ENCODE results near the gene FBXL20. TPM values are rescaled to one million over a fixed set of nuclear protein-coding genes. Genes with fewer than 3 reads are reported as not detected.

FBXL20 gene
- total RNA-seq, 1 donor from 2014 or later = 14.1 TPM

GRCh38 chr17:39402244-39402889 is 941 bp upstream of the FBXL20 start:
- TF ChIP-seq CTCF (IDR thresholded peaks at IDR 0.05) = no peak
- DNase-seq = peak; percentile 80
- ATAC-seq (ENCODE audit: low read depth) = peak; percentile 71
- intact Hi-C loops (cut with micrococcal nuclease) = loop anchor here (1.0 to 5.0 kb wide), 5 partner anchors 48 to 535 kb away; partner anchors contain the start of genes CDK12 and MED1
- no peaks in the 10 kb centered on the region for H3K9me3 Mint-ChIP-seq
- no peaks in the 10 kb centered on the region for H3K27me3 Mint-ChIP-seq
- peaks cover 17% of the 10 kb centered on the region for H3K36me3 Mint-ChIP-seq (ENCODE audit: low read depth)
- H3K4me3 Mint-ChIP-seq = peak overlapping the region; percentile 98
- ChIA-PET POLR2A (interaction anchor here (0.5 to 2.5 kb wide), 11 partner anchors 14 to 533 kb away, joined by 3 to 21 read pairs (median 4); partner anchors contain the start of genes CDK12, LASP1, MED1 and RPL19), CTCF (interaction anchor here (0.7 kb wide), 1 partner anchor 231 kb away, joined by 3 read pairs; no protein-coding TSS in a partner anchor)
- peaks cover 20% of the 10 kb centered on the region for H3K4me1 Mint-ChIP-seq
- H3K27ac Mint-ChIP-seq = peak overlapping the region; percentile 96

DNA sequence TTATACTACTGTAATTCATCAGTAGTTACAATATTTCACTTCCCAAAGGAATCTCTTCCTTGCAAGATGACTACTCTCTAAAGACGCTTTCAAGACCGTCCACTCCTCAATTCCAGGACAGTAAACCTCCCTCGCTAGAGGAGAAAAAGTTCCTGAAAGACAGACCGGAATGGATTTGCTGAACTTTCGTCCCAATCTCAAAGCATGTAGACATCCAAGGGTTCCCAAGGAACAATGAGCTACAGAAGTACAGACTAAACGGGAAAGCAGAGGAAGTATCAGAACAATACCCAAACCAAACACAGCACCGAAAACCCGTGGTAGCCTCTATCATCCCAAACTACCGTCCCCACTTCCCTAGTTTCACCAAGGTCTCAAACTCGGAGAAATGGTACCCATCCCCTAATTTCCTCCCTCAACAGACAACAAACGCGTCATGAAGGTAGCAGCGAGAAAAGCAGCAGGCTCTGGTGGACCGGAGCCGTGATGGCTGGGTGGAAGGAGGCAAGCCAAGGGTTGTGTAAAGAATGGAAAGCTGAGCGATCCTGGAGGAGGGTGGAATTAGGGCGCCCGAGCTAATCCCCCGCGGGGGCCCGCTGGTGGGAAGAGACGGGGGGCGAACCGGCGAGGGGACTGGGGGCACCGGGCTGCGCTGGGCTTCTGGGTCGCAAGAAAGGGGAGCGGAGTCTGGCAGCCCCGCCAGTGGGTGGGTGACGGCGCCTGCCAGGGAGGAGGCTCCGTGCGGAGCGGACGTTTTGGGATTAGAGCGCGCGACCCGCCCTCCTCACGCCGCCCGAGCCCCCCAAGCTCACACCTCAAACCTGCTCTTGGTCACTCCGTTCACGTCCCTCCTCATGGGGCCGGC is 647 bp downstream of the FBXL20 start:
- peaks cover 20% of the 10 kb centered on the region for H3K4me1 Mint-ChIP-seq
- intact Hi-C loops (cut with micrococcal nuclease) = loop anchor here (2.0 to 5.0 kb wide), 4 partner anchors 93 to 533 kb away; partner anchors contain the start of gene RPL19
- ChIA-PET POLR2A (interaction anchor here (0.5 to 2.5 kb wide), 13 partner anchors 13 to 591 kb away, joined by 3 to 21 read pairs (median 6); partner anchors contain the start of genes CDK12, LASP1, MED1 and RPL19), CTCF (no interaction called here)
- no peaks in the 10 kb centered on the region for H3K27me3 Mint-ChIP-seq
- peak overlapping the region; percentile 85 for H3K27ac Mint-ChIP-seq
- DNase-seq = no peak
- no peaks in the 10 kb centered on the region for H3K9me3 Mint-ChIP-seq
- TF ChIP-seq CTCF (IDR thresholded peaks at IDR 0.05) = no peak
- H3K36me3 Mint-ChIP-seq (ENCODE audit: low read depth) = peaks cover 17% of the 10 kb centered on the region
- peak; percentile 3 for ATAC-seq (ENCODE audit: low read depth)
- H3K4me3 Mint-ChIP-seq = peak overlapping the region; percentile 98

- intact Hi-C loops (cut with micrococcal nuclease) = loop anchor here (2.0 to 5.0 kb wide), 4 partner anchors 92 to 532 kb away; partner anchors contain the start of gene RPL19
- no peaks in the 10 kb centered on the region for H3K9me3 Mint-ChIP-seq
- ATAC-seq (ENCODE audit: low read depth) = no peak
- no peak overlapping the region for H3K27ac Mint-ChIP-seq
- H3K4me3 Mint-ChIP-seq = peak overlapping the region; percentile 98
- DNase-seq = no peak
- H3K27me3 Mint-ChIP-seq = no peaks in the 10 kb centered on the region
- CTCF ChIA-PET = no interaction called here
- H3K4me1 Mint-ChIP-seq = peaks cover 20% of the 10 kb centered on the region
- POLR2A ChIA-PET = interaction anchor here (0.5 to 2.4 kb wide), 3 partner anchors 51 to 554 kb away, joined by 3 to 11 read pairs (median 4); partner anchors contain the start of gene MED1
- TF ChIP-seq CTCF (IDR thresholded peaks at IDR 0.05) = no peak
- peaks cover 10% of the 10 kb centered on the region for H3K36me3 Mint-ChIP-seq (ENCODE audit: low read depth)
These were observed 1.6 kb downstream of the FBXL20 start for GRCh38 chr17:39399791-39400190.

DNA sequence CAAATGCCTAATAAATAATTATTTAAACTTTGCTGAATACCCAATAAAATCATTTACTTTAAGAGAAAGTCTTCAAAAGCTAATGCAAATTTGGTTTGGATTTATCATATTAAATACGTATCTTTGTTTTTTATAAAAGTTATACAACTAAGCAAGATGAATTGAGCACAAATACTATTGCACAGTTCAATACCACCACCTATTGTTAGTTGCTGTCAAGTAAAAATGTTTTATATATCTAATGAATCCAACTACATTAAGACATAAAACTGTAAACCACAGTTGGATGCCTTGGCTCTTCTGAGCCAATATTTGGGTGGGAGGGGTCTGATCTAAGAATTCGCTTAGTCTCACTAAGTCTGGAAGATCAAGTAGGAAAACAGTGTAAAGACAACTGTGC is 7.7 kb downstream of the FBXL20 start:
- ATAC-seq (ENCODE audit: low read depth) = no peak
- Mint-ChIP-seq H3K36me3 (ENCODE audit: low read depth) (peaks cover 6% of the 10 kb centered on the region), H3K4me1 (no peaks in the 10 kb centered on the region), H3K27ac (no peak overlapping the region), H3K9me3 (no peaks in the 10 kb centered on the region), H3K27me3 (no peaks in the 10 kb centered on the region), H3K4me3 (no peak overlapping the region)
- intact Hi-C loops (cut with micrococcal nuclease) = no loop called here
- ChIA-PET POLR2A (no interaction called here), CTCF (interaction anchor here (1.2 to 1.4 kb wide), 2 partner anchors 149 to 229 kb away, joined by 3 read pairs; no protein-coding TSS in a partner anchor)
- DNase-seq = no peak
- TF ChIP-seq CTCF (IDR thresholded peaks at IDR 0.05) = no peak

Data from activated B cell treated with CpG ODN at 0.5 μM for 24 hours (primary cell).